Thyroid gland (tissue), 4 donors: ENCODE results near the gene GNG7. TPM values are rescaled to one million over a fixed set of nuclear protein-coding genes. Genes with fewer than 3 reads are reported as not detected.
A peak's percentile ranks its signal among the peaks of the same experiment; 100 is the strongest.

Experiments
- DNase-seq, 2 donors: peaks; one replicate each; pipeline ENCODE4 v3.0.0-alpha.2; 2019
- H3K27ac ChIP-seq, 3 donors: fragments of 200-600 bp; sonication (generic); 1 replicate in 2 of 3; 2 replicates in 1 of 3; pipeline ENCODE4 v1.5.1; 2016 to 2019; ENCODE audit warnings: mild to moderate bottlenecking in 1 of 3, moderate library complexity in 1 of 3
- H3K27me3 ChIP-seq: fragments of 200-600 bp; sonication (generic); one replicate; pipeline ENCODE4 v1.5.1; 2019
- H3K36me3 ChIP-seq, 2 donors: fragments of 200-600 bp; sonication (generic); one replicate each; pipeline ENCODE4 v1.5.1; 2016 to 2019
- H3K4me1 ChIP-seq, 2 donors: fragments of 200-600 bp; sonication (generic); one replicate each; pipeline ENCODE4 v1.5.1; 2017 to 2019
- H3K4me3 ChIP-seq, 3 donors: fragments of 200-600 bp; sonication (generic); replicated peaks in 1 of 3; 1 replicate in 2 of 3; 2 replicates in 1 of 3; pipeline ENCODE4 v1.5.1; 2016; ENCODE audit warnings: mild to moderate bottlenecking in 1 of 3
- H3K9me3 ChIP-seq: fragments of 200-600 bp; sonication (generic); one replicate; pipeline ENCODE4 v1.5.1; 2017
- POLR2A ChIP-seq, 2 donors: fragments of 450-650 bp; IDR thresholded peaks; one replicate each; pipeline ENCODE4 v1.6.1; 2017; ENCODE audit warnings: antibody characterized with exemption in 2 of 2, mild to moderate bottlenecking in 2 of 2, moderate library complexity in 1 of 2
- WGBS, 2 donors: methylation state at CpG; one replicate each; pipeline ENCODE4 v1.1.5; 2017; 5-methylcytosine and 5-hydroxymethylcytosine counted together
- intact Hi-C: fragments of 100-400 bp; cut with DNase I; formaldehyde crosslinking; loops from one replicate; pipeline ENCODE4 v1.15.1; 2023
- total RNA-seq, 4 donors: library from RNA; depleted of rRNA; stranded (reverse); fragments of >200 nt; gene quantifications; one replicate each; pipeline ENCODE4 v1.2.3, GENCODE V29; 2016
- TF ChIP-seq, protein P1 (sequence below), 6 experiments: fragments of 200-600 bp in 3 of 6; fragments of 450-650 bp in 3 of 6; sonication (generic) in 3 of 6; IDR thresholded peaks; one replicate each; pipeline ENCODE4 v1.5.1; 2016 to 2019; ENCODE audit warnings: antibody characterized with exemption in 6 of 6, mild to moderate bottlenecking in 2 of 6, inconsistent platforms in 1 of 6, moderate library complexity in 1 of 6

The GNG7 gene
- total RNA-seq, 4 donors from 2014 or later, result 3.8 to 6.9 (median 5.6) TPM

DNA sequence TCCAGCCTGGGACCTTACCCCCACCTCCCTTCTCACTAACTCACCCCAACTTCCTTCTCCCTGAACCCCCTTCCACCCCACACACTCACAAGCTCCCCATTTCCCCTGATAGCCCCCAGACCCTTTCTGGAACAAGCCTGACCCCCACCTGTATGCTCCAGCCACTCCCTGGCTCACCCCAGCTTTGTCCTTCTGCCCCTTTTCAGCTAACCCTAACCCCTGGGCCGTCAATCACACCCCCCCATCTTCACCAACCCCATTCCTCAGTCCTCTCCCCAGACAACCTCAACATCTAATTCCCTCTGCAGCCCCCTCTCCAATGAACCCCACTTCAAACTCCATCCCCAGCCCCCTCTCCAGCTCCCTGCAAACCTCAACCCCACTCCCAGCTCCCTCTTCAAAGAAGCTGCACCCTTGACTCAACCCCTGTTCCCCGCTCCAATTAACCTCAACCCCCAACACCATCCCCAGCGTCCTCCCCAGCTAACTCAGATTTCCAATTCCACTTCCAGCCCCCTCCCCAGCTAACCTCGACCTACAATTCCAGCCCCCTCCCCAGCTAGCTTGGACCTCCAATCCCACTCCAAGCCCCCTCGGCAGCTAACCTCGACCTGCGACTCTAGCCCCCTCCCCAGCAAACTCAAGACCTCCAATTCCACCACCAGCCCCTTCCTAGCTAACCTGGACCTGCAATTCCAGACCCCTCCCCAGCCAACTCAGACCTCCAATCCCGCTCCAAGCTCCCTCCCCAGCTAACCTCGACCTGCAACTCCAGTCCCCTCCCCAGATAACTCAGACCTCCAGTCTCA lies 929 bp downstream of the GNG7 start:
- no peak overlapping the region for H3K27ac ChIP-seq
- H3K4me3 ChIP-seq, result peak overlapping the region in 2 of 3 donors; percentile 9 to 44
- WGBS, 2 donors, result 4 to 8% methylated on average over 9 of the region's 9 CpGs

DNA sequence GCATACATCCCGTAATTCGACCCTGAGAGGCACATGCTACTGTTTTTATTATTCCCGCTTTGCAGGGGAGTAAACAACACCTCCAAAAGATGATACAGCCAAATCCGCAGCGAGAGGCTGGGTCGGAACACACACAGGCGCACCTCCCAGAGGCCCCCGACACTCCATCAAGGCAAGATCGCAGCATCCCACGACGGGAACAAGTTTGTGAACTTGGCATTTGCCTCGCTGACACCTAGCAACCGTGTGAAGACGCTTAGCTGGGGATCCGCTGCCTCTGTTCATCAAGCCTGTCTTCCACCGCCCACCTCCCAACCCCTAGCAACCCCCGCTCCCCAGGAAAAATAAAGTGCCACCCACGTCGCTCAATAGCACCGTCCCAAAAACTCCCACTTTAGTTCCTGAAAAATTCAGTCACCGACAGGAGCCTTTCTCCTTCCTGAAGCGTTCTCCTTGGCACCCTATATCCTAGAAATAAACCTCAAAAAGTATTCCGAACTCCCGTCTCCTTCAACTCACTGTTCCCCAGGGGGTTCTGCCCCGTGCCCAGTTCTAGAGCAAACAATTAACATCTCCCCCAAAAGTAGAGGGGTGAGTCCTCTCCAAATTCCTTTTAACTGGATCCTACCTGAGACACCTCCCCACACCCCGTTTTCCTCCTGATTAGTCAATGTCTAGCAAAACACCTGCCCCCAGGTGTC lies 1.7 kb downstream of the GNG7 start:
- no peaks in the 10 kb centered on the region for H3K9me3 ChIP-seq
- no peak for DNase-seq
- TF ChIP-seq, protein P1, sequence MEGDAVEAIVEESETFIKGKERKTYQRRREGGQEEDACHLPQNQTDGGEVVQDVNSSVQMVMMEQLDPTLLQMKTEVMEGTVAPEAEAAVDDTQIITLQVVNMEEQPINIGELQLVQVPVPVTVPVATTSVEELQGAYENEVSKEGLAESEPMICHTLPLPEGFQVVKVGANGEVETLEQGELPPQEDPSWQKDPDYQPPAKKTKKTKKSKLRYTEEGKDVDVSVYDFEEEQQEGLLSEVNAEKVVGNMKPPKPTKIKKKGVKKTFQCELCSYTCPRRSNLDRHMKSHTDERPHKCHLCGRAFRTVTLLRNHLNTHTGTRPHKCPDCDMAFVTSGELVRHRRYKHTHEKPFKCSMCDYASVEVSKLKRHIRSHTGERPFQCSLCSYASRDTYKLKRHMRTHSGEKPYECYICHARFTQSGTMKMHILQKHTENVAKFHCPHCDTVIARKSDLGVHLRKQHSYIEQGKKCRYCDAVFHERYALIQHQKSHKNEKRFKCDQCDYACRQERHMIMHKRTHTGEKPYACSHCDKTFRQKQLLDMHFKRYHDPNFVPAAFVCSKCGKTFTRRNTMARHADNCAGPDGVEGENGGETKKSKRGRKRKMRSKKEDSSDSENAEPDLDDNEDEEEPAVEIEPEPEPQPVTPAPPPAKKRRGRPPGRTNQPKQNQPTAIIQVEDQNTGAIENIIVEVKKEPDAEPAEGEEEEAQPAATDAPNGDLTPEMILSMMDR (IDR thresholded peaks at IDR 0.05), result no peak
- TF ChIP-seq POLR2A (IDR thresholded peaks at IDR 0.05), result no peak
- H3K27ac ChIP-seq, result no peak overlapping the region
- no peak overlapping the region for H3K4me3 ChIP-seq
- H3K27me3 ChIP-seq, result no peaks in the 10 kb centered on the region
- 44 to 50% methylated on average over 26 of the region's 26 CpGs for WGBS, 2 donors
- no peaks in the 10 kb centered on the region for H3K36me3 ChIP-seq
- intact Hi-C loops, result no loop called here
- H3K4me1 ChIP-seq, result peaks cover 10 to 11% of the 10 kb centered on the region in 2 donors

More for the DNA sequence above, 929 bp downstream of the GNG7 start:
- TF ChIP-seq, protein P1 (IDR thresholded peaks at IDR 0.05), result no peak
- no peak for TF ChIP-seq POLR2A (IDR thresholded peaks at IDR 0.05)
- intact Hi-C loops, result no loop called here
- Histone ChIP-seq H3K36me3 (no peaks in the 10 kb centered on the region), H3K9me3 (no peaks in the 10 kb centered on the region), H3K4me1 (peaks cover 10 to 11% of the 10 kb centered on the region in 2 donors), H3K27me3 (no peaks in the 10 kb centered on the region)
- DNase-seq, result no peak

DNA sequence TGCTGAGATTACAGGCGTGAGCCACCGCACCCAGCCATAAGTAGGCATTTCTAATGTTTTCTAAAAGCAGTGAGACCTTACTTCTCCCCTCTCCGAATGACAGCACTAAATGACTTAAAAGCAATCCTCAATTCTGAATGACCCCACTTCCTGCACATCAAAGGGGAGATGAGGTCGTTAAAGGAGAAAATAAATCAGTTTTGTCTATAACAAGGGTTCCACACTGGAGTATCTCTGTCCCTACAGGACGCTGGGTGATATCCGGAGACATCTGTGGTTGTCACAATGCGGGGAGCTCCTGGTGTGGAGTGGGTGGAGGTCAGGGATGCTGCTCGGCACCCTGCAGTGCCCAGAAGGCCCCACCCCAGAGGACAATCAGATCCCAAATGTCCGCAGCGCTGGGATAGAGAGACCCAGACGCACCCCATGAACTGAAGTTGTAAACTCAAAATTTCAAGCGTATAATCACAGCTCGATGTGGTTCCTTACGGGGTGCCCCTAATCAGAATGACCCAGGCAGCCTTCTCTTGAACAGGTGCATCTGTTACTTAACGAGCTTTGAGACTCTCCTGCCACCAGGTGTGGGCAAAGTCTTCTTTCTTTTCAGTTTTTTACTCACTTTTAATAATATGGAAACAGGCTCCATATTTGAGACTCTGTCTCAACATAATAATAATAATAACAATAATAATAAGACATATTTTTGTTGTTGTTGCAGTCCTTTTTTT lies 2.9 kb downstream of the GNG7 start:
- no peak for DNase-seq
- Histone ChIP-seq H3K36me3 (no peaks in the 10 kb centered on the region), H3K27me3 (no peaks in the 10 kb centered on the region), H3K27ac (no peak overlapping the region), H3K4me3 (no peak overlapping the region), H3K9me3 (no peaks in the 10 kb centered on the region), H3K4me1 (peaks cover 10 to 11% of the 10 kb centered on the region in 2 donors)
- intact Hi-C loops, result no loop called here
- WGBS, 2 donors, result 84 to 85% methylated on average over 15 of the region's 15 CpGs
- TF ChIP-seq POLR2A (IDR thresholded peaks at IDR 0.05), result no peak
- TF ChIP-seq, protein P1 (IDR thresholded peaks at IDR 0.05), result no peak

DNA sequence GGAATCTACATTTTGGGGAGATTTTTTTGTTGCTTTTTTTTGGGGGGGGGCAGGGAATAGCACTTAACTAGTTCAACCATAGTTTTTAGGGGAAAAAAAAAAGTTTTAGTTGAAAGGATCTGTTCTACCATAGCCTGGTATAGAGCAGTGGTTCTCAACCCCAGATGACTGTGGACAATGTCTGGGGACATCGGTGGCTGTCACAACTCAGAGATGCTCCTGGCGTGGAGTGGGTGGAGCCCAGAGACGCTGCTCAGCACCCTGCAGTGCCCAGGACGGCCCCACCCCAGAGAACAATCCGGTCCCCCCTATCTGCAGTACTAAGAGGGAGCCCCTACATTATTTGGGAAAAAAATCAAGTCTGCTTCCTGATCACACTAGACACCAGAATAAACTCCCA lies 8.3 kb downstream of the GNG7 start:
- H3K27ac ChIP-seq, result no peak overlapping the region

More for the DNA sequence above, 8.3 kb downstream of the GNG7 start:
- TF ChIP-seq POLR2A (IDR thresholded peaks at IDR 0.05), result no peak
- TF ChIP-seq, protein P1 (IDR thresholded peaks at IDR 0.05), result no peak
- intact Hi-C loops, result no loop called here
- DNase-seq, result no peak
- no peak overlapping the region for H3K4me3 ChIP-seq
- no peaks in the 10 kb centered on the region for H3K4me1 ChIP-seq
- WGBS, 2 donors, result 59 to 70% methylated on average over 5 of the region's 5 CpGs
- H3K36me3 ChIP-seq, result no peaks in the 10 kb centered on the region
- H3K27me3 ChIP-seq, result no peaks in the 10 kb centered on the region
- no peaks in the 10 kb centered on the region for H3K9me3 ChIP-seq
